Osteoblast (primary cell): ENCODE measurements around the gene FOXA3. TPM values are rescaled to one million over a fixed set of nuclear protein-coding genes. Genes with fewer than 3 reads are reported as not detected.

Experiments
- DNase-seq: peaks from one replicate; pipeline ENCODE4 v3.0.0; 2011; ENCODE audit warnings: low spot score, mixed read lengths; ENCODE audit not compliant: insufficient read length; ENCODE audit errors: missing footprints
- H2AFZ ChIP-seq: 2 replicates; pipeline ENCODE4 v1.6.0; 2011; ENCODE audit warnings: mild to moderate bottlenecking, low read length
- H3K27ac ChIP-seq: 2 replicates; pipeline ENCODE4 v1.5.1; 2011; ENCODE audit warnings: mild to moderate bottlenecking, low read depth, low read length, moderate library complexity
- H3K27me3 ChIP-seq: 2 replicates; pipeline ENCODE4 v1.6.0; 2012; ENCODE audit warnings: mild to moderate bottlenecking, control low read depth, inconsistent platforms, low read length, moderate library complexity; ENCODE audit not compliant: insufficient read depth
- H3K36me3 ChIP-seq: 2 replicates; pipeline ENCODE4 v1.5.1; 2011; ENCODE audit warnings: mild to moderate bottlenecking, low read length, control low read depth, moderate library complexity; ENCODE audit not compliant: insufficient read depth
- H3K4me1 ChIP-seq: 2 replicates; pipeline ENCODE4 v1.5.1; 2011; ENCODE audit warnings: mild to moderate bottlenecking, low read length, control low read depth, moderate library complexity; ENCODE audit not compliant: insufficient read depth
- H3K4me2 ChIP-seq: 2 replicates; pipeline ENCODE4 v1.6.0; 2011; ENCODE audit warnings: mild to moderate bottlenecking, low read length; ENCODE audit not compliant: insufficient read depth
- H3K4me3 ChIP-seq: fragments of 200-600 bp; sonication (generic); 3 replicates; pipeline ENCODE4 v1.5.1; 2012; ENCODE audit warnings: mild to moderate bottlenecking, low read length, inconsistent platforms; ENCODE audit not compliant: insufficient read depth
- H3K79me2 ChIP-seq: 2 replicates; pipeline ENCODE4 v1.6.0; 2012; ENCODE audit warnings: mild to moderate bottlenecking, low read length, control low read depth, inconsistent platforms; ENCODE audit not compliant: insufficient read depth
- H3K9me3 ChIP-seq: 2 replicates; pipeline ENCODE4 v1.5.1; 2011; ENCODE audit warnings: low read depth, low read length, control low read depth
- H4K20me1 ChIP-seq: 2 replicates; pipeline ENCODE4 v1.6.0; 2012; ENCODE audit warnings: mild to moderate bottlenecking, low read length, control low read depth; ENCODE audit not compliant: insufficient read depth
- total RNA-seq: library from RNA; depleted of rRNA; stranded (reverse); fragments of >200 nt; gene quantifications from 2 replicates; pipeline ENCODE4 v1.2.3, GENCODE V29; 2012
- TF ChIP-seq, protein P1 (sequence below): IDR thresholded peaks from 2 replicates; pipeline ENCODE4 v1.5.1; 2011; ENCODE audit warnings: mild to moderate bottlenecking, low read depth, low read length, moderate library complexity; ENCODE audit errors: extremely low read depth

FOXA3 gene
- total RNA-seq, 1 donor, result not detected

DNA sequence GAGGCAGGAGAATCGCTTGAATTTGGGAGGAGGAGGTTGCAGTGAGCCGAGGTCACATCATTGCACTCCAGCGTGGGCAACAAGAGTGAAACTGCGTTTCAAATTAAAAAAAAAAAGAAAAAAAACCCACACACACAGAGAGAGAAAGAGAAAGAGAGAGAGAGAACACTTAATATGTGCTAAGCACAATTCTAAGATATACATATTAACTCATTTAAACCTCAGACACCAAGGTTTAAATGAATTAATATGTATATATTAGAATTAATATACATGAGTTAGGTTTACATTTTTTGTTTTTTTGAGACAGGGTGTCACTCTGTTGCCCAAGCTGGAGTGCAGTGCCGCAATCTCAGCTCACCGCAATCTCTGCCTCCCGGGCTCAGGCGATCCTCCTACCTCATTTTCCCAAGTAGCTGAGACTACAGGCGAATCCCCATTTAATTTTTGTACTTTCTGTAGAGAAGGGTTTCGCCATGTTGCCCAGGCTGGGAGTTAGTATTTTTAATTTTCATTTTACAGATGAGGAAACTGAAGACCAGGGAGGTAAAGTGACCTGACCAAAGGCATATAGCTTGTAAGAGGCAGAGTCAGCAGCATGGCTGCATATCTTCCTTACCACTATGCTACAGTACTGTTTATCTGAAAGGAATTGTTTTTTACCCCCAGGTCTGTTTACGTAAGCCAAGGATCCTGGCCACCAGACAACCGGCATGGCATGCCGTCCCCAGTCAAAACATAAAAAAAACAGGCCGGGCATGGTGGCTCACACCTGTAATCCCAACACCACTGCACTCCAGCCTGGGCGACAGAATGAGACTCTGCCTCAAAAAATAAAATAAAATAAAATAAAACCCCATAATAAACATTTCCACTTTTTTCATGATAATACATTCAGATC lies 3.5 kb upstream of the FOXA3 start:
- peaks cover 24% of the 10 kb centered on the region for H3K27me3 ChIP-seq
- no peak overlapping the region for H3K27ac ChIP-seq
- H3K36me3 ChIP-seq, result peaks cover 23% of the 10 kb centered on the region
- no peak overlapping the region for H2AFZ ChIP-seq
- DNase-seq, result no peak
- peaks cover 64% of the 10 kb centered on the region for H3K79me2 ChIP-seq
- H3K4me1 ChIP-seq, result peaks cover 7% of the 10 kb centered on the region
- no peak overlapping the region for H3K4me2 ChIP-seq
- no peak overlapping the region for H3K4me3 ChIP-seq
- no peaks in the 10 kb centered on the region for H3K9me3 ChIP-seq
- TF ChIP-seq, protein P1, sequence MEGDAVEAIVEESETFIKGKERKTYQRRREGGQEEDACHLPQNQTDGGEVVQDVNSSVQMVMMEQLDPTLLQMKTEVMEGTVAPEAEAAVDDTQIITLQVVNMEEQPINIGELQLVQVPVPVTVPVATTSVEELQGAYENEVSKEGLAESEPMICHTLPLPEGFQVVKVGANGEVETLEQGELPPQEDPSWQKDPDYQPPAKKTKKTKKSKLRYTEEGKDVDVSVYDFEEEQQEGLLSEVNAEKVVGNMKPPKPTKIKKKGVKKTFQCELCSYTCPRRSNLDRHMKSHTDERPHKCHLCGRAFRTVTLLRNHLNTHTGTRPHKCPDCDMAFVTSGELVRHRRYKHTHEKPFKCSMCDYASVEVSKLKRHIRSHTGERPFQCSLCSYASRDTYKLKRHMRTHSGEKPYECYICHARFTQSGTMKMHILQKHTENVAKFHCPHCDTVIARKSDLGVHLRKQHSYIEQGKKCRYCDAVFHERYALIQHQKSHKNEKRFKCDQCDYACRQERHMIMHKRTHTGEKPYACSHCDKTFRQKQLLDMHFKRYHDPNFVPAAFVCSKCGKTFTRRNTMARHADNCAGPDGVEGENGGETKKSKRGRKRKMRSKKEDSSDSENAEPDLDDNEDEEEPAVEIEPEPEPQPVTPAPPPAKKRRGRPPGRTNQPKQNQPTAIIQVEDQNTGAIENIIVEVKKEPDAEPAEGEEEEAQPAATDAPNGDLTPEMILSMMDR, result no peak
- H4K20me1 ChIP-seq, result peaks cover 7% of the 10 kb centered on the region

DNA sequence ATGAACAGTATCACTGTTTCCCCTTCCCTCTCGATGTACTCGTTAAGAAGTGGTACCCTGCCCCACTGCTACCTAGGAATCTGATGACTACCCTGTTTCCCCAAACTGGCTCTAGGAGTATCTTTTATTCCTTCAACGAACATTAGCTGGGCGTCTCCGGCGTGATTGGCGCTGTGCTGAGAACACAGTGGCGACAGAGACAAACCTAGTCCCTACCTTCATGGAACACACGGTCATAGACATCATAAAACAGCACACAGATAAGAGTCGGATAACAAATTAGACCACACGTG lies 1.9 kb upstream of the FOXA3 start:
- Histone ChIP-seq H3K36me3 (peaks cover 23% of the 10 kb centered on the region), H3K9me3 (no peaks in the 10 kb centered on the region), H3K4me2 (peak overlapping the region; percentile 76), H3K27me3 (peaks cover 40% of the 10 kb centered on the region), H2AFZ (peak overlapping the region; percentile 82), H3K27ac (peak overlapping the region; percentile 86), H3K4me3 (peak overlapping the region; percentile 83), H3K4me1 (peaks cover 7% of the 10 kb centered on the region), H4K20me1 (no peaks in the 10 kb centered on the region), H3K79me2 (peaks cover 50% of the 10 kb centered on the region)
- no peak for DNase-seq
- TF ChIP-seq, protein P1, result no peak

DNA sequence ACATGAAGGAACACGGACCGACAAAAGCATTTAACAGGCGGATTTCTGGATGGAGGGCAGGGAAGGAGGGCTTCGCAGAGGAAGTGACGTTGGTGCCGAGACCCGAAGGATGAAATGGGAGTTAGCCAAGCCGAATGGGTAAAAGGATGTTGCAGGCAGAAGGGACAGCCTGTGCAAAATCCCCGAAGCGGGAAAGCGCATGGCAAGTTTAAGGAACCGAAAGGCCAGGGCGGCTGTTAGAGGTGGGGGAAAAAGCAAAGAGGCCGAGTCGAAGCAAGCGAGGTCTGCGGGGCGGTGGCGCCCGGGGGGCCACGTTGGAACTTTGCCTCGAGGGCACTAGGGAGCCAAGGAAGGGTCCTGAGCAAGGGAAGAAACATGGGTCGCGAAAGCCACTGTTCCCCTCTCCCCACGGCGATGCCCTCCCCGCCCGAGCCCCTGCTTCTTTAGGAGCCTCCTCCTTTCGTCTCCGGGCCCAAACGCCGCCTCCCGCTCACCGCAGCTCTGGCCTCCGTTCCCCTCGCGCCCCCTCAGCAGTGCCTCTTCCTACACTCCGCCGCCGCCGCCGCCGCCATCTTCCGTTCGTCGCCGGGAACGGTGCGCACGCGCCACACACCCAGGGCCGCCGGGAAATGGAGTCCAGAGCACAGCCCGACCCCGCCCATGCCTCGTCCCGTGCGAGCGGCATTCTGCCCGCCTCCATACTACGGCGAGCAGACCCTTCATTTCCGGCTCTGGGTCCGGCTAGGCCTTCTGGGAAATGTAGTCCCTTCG lies 1.4 kb upstream of the FOXA3 start, which contains the start of gene SYMPK:
Gene SYMPK (minus strand): TSS at position 584 of the 771 bp plus-strand sequence. CDS start 8,652 bp downstream, outside the sequence.
- Histone ChIP-seq H3K9me3 (no peaks in the 10 kb centered on the region), H3K4me2 (peak within 1 kb of the TSS; percentile 90), H3K27ac (peak within 1 kb of the TSS; percentile 86), H2AFZ (peak within 1 kb of the TSS; percentile 97), H3K79me2 (peaks cover 50% of the 10 kb centered on the region), H4K20me1 (no peaks in the 10 kb centered on the region), H3K36me3 (peaks cover 23% of the 10 kb centered on the region), H3K4me3 (peak within 1 kb of the TSS; percentile 83), H3K4me1 (peaks cover 7% of the 10 kb centered on the region), H3K27me3 (peaks cover 41% of the 10 kb centered on the region)
- peak; percentile 100 for DNase-seq
- TF ChIP-seq, protein P1, result no peak
